ENCODE data around the gene FLT3LG. TPM values are rescaled to one million over a fixed set of nuclear protein-coding genes. Genes with fewer than 3 reads are reported as not detected.

FLT3LG gene
- total RNA-seq, 1 donor from 2014 or later, result 11.3 TPM

DNA sequence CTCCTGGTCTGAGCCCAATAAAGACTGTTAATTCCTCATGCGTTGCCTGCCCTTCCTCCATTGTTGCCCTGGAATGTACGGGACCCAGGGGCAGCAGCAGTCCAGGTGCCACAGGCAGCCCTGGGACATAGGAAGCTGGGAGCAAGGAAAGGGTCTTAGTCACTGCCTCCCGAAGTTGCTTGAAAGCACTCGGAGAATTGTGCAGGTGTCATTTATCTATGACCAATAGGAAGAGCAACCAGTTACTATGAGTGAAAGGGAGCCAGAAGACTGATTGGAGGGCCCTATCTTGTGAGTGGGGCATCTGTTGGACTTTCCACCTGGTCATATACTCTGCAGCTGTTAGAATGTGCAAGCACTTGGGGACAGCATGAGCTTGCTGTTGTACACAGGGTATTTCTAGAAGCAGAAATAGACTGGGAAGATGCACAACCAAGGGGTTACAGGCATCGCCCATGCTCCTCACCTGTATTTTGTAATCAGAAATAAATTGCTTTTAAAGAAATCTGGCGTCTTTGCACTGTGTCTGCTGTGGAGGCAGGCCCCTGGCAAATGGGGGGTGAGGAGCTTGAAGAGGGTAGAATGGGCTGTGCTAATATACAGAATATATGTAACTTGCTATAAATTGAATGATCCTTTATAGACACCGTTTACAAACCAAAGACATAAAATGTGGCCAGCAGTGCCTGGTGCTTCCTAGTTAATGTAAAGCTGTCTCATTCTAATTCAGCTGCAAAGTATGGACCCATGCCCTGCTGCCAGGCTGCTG lies 18.0 kb downstream of the FLT3LG start:
- no peaks in the 10 kb centered on the region for H3K27me3 Mint-ChIP-seq (ENCODE audit: unreplicated experiment)
- TF ChIP-seq, protein P1, sequence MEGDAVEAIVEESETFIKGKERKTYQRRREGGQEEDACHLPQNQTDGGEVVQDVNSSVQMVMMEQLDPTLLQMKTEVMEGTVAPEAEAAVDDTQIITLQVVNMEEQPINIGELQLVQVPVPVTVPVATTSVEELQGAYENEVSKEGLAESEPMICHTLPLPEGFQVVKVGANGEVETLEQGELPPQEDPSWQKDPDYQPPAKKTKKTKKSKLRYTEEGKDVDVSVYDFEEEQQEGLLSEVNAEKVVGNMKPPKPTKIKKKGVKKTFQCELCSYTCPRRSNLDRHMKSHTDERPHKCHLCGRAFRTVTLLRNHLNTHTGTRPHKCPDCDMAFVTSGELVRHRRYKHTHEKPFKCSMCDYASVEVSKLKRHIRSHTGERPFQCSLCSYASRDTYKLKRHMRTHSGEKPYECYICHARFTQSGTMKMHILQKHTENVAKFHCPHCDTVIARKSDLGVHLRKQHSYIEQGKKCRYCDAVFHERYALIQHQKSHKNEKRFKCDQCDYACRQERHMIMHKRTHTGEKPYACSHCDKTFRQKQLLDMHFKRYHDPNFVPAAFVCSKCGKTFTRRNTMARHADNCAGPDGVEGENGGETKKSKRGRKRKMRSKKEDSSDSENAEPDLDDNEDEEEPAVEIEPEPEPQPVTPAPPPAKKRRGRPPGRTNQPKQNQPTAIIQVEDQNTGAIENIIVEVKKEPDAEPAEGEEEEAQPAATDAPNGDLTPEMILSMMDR (IDR thresholded peaks at IDR 0.05), result no peak
- H3K36me3 Mint-ChIP-seq (ENCODE audit: unreplicated experiment), result peaks cover 46% of the 10 kb centered on the region
- H3K9me3 Mint-ChIP-seq (ENCODE audit: unreplicated experiment), result no peaks in the 10 kb centered on the region
- peak overlapping the region; percentile 65 for H3K27ac Mint-ChIP-seq (ENCODE audit: unreplicated experiment)
- no peak for DNase-seq (ENCODE audit: extremely low spot score, unreplicated experiment)
- H3K4me3 Mint-ChIP-seq (ENCODE audit: unreplicated experiment), result no peak overlapping the region
- H3K4me1 Mint-ChIP-seq (ENCODE audit: unreplicated experiment), result peaks cover 25% of the 10 kb centered on the region

DNA sequence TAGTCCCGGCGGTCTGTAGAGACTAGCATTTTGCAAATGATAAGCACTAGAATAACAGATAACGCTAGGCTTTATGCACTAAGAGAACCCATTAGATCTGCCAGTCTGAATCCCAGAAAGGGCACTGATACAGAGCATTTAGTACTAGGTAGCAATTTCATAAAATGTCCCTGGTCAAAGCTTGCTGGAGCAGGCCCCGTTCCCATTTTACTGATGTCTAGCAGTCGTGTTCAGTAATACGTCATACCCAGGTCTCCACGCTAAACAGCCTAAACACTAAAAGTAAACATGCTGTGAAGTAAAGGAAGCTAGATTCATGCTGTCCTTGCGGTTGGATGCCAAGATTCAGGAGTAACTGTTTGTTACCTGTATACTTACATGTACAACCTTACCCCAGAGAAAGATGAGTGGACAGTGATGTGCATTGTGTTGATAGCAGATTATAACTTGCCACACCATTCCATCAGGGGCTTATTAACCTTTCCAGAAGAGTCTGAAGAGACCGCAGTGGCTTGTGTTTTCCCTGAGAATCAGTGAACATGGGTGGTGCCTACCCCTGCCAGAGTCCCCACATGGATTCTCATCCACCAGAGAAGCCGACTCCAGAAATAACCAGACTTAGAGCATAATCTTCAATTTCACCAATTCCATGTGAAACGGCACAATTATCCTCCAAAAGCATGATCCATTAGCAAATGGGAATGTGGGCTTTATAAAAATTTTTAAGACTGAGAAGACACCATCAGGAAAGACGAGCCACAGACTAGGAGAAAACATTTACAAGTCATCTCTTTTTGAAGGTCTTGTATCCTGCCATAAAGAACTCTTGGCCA lies 18.8 kb downstream of the FLT3LG start:
- Mint-ChIP-seq H3K4me3 (ENCODE audit: unreplicated experiment) (no peak overlapping the region), H3K36me3 (ENCODE audit: unreplicated experiment) (peaks cover 53% of the 10 kb centered on the region)

DNA sequence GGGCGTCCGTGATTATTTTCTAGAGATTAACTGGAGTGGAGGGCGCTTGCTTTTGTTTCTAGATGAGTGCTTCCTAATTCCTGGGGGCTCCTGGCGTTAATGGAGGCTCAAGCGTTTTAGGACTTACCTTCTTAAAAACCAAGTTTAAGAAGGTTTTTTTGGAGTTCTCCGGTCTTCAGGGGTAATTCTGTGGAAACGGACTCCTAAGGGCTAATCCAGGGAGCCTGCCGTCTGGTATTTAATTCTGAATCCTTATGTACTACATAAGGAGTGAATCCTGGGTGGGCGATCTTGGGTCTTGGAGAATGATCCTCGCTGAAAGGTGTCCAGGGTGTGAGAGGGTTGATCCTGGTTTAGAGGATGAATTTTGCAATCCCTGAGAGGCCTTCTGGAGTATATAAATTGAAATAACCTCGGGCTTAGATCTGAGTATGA lies 22.6 kb downstream of the FLT3LG start:
- Mint-ChIP-seq H3K9me3 (ENCODE audit: unreplicated experiment) (no peaks in the 10 kb centered on the region), H3K4me1 (ENCODE audit: unreplicated experiment) (peaks cover 14% of the 10 kb centered on the region), H3K36me3 (ENCODE audit: unreplicated experiment) (peaks cover 39% of the 10 kb centered on the region), H3K27ac (ENCODE audit: unreplicated experiment) (peak overlapping the region; percentile 97), H3K27me3 (ENCODE audit: unreplicated experiment) (no peaks in the 10 kb centered on the region), H3K4me3 (ENCODE audit: unreplicated experiment) (peak overlapping the region; percentile 97)
- DNase-seq (ENCODE audit: extremely low spot score, unreplicated experiment), result no peak
- TF ChIP-seq, protein P1 (IDR thresholded peaks at IDR 0.05), result no peak

More for the DNA sequence above, 18.8 kb downstream of the FLT3LG start:
- Mint-ChIP-seq H3K4me1 (ENCODE audit: unreplicated experiment) (peaks cover 30% of the 10 kb centered on the region), H3K27ac (ENCODE audit: unreplicated experiment) (peak overlapping the region; percentile 65), H3K9me3 (ENCODE audit: unreplicated experiment) (no peaks in the 10 kb centered on the region), H3K27me3 (ENCODE audit: unreplicated experiment) (no peaks in the 10 kb centered on the region)
- no peak for DNase-seq (ENCODE audit: extremely low spot score, unreplicated experiment)
- TF ChIP-seq, protein P1 (IDR thresholded peaks at IDR 0.05), result no peak

DNA sequence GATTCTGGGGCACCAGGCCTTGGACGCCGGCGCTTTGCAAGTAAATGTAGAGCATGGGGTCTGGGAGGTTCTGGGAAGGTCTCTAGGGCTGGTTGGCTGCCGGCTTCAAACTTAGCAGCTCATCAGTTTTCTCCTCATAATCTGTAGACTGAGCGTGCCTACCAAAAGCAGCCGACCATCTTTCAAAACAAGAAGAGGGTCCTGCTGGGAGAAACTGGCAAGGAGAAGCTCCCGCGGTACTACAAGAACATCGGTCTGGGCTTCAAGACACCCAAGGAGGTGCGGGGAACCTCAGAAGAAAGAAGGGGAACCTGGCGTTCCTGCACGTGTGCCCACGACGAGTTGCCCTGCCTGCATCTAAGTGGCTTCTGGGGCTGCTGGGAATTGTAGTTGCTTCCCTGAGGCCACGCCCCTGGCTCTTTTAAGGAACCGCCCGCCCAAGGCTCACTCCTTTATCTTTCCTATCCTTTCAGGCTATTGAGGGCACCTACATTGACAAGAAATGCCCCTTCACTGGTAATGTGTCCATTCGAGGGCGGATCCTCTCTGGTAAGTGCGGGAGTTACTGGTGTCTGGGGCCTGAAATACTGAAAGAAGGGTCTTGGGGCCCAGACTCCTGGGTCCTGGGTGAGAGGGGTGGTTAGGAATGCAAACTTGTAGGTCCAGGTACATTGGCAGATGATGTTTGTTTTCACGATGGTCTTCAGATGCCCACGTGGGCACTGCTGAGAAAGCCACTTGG lies 23.2 kb downstream of the FLT3LG start:
- peaks cover 14% of the 10 kb centered on the region for H3K4me1 Mint-ChIP-seq (ENCODE audit: unreplicated experiment)
- TF ChIP-seq, protein P1 (IDR thresholded peaks at IDR 0.05), result no peak
- H3K27me3 Mint-ChIP-seq (ENCODE audit: unreplicated experiment), result no peaks in the 10 kb centered on the region
- H3K36me3 Mint-ChIP-seq (ENCODE audit: unreplicated experiment), result peaks cover 32% of the 10 kb centered on the region
- no peak for DNase-seq (ENCODE audit: extremely low spot score, unreplicated experiment)
- peak overlapping the region; percentile 97 for H3K4me3 Mint-ChIP-seq (ENCODE audit: unreplicated experiment)
- no peaks in the 10 kb centered on the region for H3K9me3 Mint-ChIP-seq (ENCODE audit: unreplicated experiment)
- peak overlapping the region; percentile 97 for H3K27ac Mint-ChIP-seq (ENCODE audit: unreplicated experiment)

All from osteocyte (in vitro differentiated cells).